HepG2 (cell line): Measurements from ENCODE around the gene DDX54. TPM values are rescaled to one million over a fixed set of nuclear protein-coding genes. Genes with fewer than 3 reads are reported as not detected.
"Not testable (repeated sequence)": the region's sequence is repeated elsewhere in the genome, so short reads cannot be mapped to it uniquely, and the experiment has no call there.

Experiments used
- ATAC-seq: fragments of 200-7000 bp; cut with Tn5 transposase; 3 replicates; pipeline ENCODE4 v1.9.1; 2020; ENCODE audit warnings: mild to moderate bottlenecking, moderate library complexity
- BruUV-seq: library from RNA; stranded (reverse); fragments of 400-500 nt; replicated peaks from 2 replicates; lab custom pipeline; 2021; lab: Mats Ljungman, UMichigan
- CTCF ChIA-PET: fragments of 300-600 bp; formaldehyde crosslinking; extraction: SDS; loops from one replicate; lab custom pipeline; 2021; ENCODE audit warnings: low total read pairs, inconsistent platforms, low intra/inter-chr PET ratio; lab: Yijun Ruan, JAX
- POLR2A ChIA-PET: fragments of 350-600 bp; sonication (Branson Sonifier 250); formaldehyde crosslinking; loops from one replicate; lab custom pipeline; 2020; ENCODE audit warnings: antibody characterized with exemption, inconsistent platforms; lab: Yijun Ruan, JAX
- DNase-seq: peaks from one replicate; pipeline ENCODE4 v3.0.0-alpha.2; 2015; ENCODE audit warnings: low spot score
- FAIRE-seq: peaks from 3 replicates; lab custom pipeline; 2011; peaks lifted over from hg19 to GRCh38; lab: Jason Lieb, UNC
- H2AFZ ChIP-seq: one replicate; pipeline ENCODE4 v1.6.1; 2011; ENCODE audit warnings: low read length, inconsistent platforms
- H3K27ac ChIP-seq: fragments of 300-600 bp; 3 replicates; pipeline ENCODE4 v1.8.0; 2011; ENCODE audit warnings: mixed run types, mild to moderate bottlenecking, mixed read lengths, low read length, inconsistent platforms; ENCODE audit not compliant: insufficient read depth; ENCODE audit errors: extremely low read length
- H3K27me3 ChIP-seq, 2 experiments: fragments of 200-600 bp in 1 of 2; 2 replicates in 1 of 2; 3 replicates in 1 of 2; pipeline versions ENCODE4 v1.6.0 to v1.8.0; 2011; ENCODE audit warnings: low read length in 2 of 2, mild to moderate bottlenecking in 2 of 2, moderate library complexity in 2 of 2, inconsistent platforms in 1 of 2; ENCODE audit not compliant: insufficient read depth in 2 of 2, control insufficient read depth in 1 of 2
- H3K36me3 ChIP-seq, 2 experiments: fragments of 200-600 bp in 1 of 2; replicated peaks in 1 of 2; 2 replicates in 1 of 2; 3 replicates in 1 of 2; pipeline versions ENCODE4 v1.5.1 to v1.8.0; 2011; ENCODE audit warnings: low read length in 2 of 2, inconsistent platforms in 1 of 2; ENCODE audit not compliant: insufficient read depth in 2 of 2, control insufficient read depth in 1 of 2
- H3K4me1 ChIP-seq: 2 replicates; pipeline ENCODE4 v1.5.1; 2012; ENCODE audit warnings: low read length, inconsistent platforms; ENCODE audit not compliant: insufficient read depth
- H3K4me2 ChIP-seq: 2 replicates; pipeline ENCODE4 v1.6.0; 2011; ENCODE audit warnings: low read depth, low read length, inconsistent platforms
- H3K4me3 ChIP-seq, 3 experiments: fragments of 200-600 bp in 1 of 3; sonication (generic), shearing (Covaris generic) in 1 of 3; replicated peaks in 1 of 3; 2 replicates each; pipeline ENCODE4 v1.5.1; 2011 to 2016; ENCODE audit warnings: low read length in 3 of 3, inconsistent platforms in 2 of 3, low read depth in 2 of 3, mild to moderate bottlenecking in 2 of 3, control low read depth in 1 of 3, mixed read lengths in 1 of 3; ENCODE audit not compliant: insufficient read depth in 1 of 3
- H3K79me2 ChIP-seq: one replicate; pipeline ENCODE4 v1.6.1; 2011; ENCODE audit warnings: low read length, inconsistent platforms; ENCODE audit not compliant: insufficient read depth
- H3K9ac ChIP-seq: 2 replicates; pipeline ENCODE4 v1.6.0; 2011; ENCODE audit warnings: mild to moderate bottlenecking, low read depth, low read length, inconsistent platforms; ENCODE audit not compliant: insufficient read depth
- H3K9me3 ChIP-seq: 2 replicates; pipeline ENCODE4 v1.5.1; 2012; ENCODE audit warnings: mild to moderate bottlenecking, low read length
- H4K20me1 ChIP-seq: 2 replicates; pipeline ENCODE4 v1.6.0; 2011; ENCODE audit warnings: inconsistent platforms, mild to moderate bottlenecking, low read length, moderate library complexity; ENCODE audit not compliant: insufficient read depth
- AHDC1 ChIP-seq: sonication (generic); formaldehyde crosslinking; IDR thresholded peaks from 2 replicates; pipeline ENCODE4 v1.5.1; 2020; ENCODE audit warnings: mild to moderate bottlenecking, missing genetic modification reagents, borderline replicate concordance
- ZNF121 ChIP-seq: sonication (generic); formaldehyde crosslinking; IDR thresholded peaks from 2 replicates; pipeline ENCODE4 v1.5.0; 2020; ENCODE audit warnings: mild to moderate bottlenecking, missing genetic modification reagents
- ZNF770 ChIP-seq: sonication (generic); formaldehyde crosslinking; IDR thresholded peaks from 2 replicates; pipeline ENCODE4 v1.5.0; 2020; ENCODE audit warnings: mild to moderate bottlenecking, missing genetic modification reagents
- WGBS: methylation state at CpG from one replicate; pipeline ENCODE4 v1.1.6; 2017; ENCODE audit warnings: low lambda C conversion rate; 5-methylcytosine and 5-hydroxymethylcytosine counted together
- in situ Hi-C: cut with HindIII; loops from 2 replicates; pipeline ENCODE4 v1.10.0; 2017; ENCODE audit warnings: low pct_unique_long_range_greater_than_20kb; ENCODE audit not compliant: extremely low pct_ligation_motif_present
- intact Hi-C: fragments of 100-400 bp; cut with micrococcal nuclease; formaldehyde crosslinking; loops from one replicate; pipeline ENCODE4 v1.10.0; 2022; ENCODE audit not compliant: unreplicated experiment
- polyA plus RNA-seq, 8 experiments: library from polyadenylated mRNA; depleted of rRNA in 3 of 8; stranded (reverse) in 7 of 8; unstranded in 1 of 8; fragments of >200 nt; fragmentation: Illumina TruSeq in 4 of 8; extraction: Trizol in 4 of 8; gene quantifications; 2 replicates each; pipeline versions ENCODE4 v1.2.1 to v1.2.3, GENCODE V29; 2011 to 2016; ENCODE audit warnings: low read depth in 4 of 8, missing spikeins in 1 of 8, mixed read lengths in 1 of 8; ENCODE audit not compliant: insufficient read depth in 1 of 8
- total RNA-seq, 5 experiments: library from RNA; depleted of rRNA; stranded (reverse); fragments of >200 nt; fragmentation: Illumina TruSeq; extraction: Trizol; gene quantifications; 2 replicates each; pipeline ENCODE4 v1.2.3, GENCODE V29; 2016; ENCODE audit warnings: low read depth in 1 of 5

Gene DDX54
- total and polyA plus RNA-seq, 2 of the 13 experiments (the other 11 are each of a cell fraction or from before 2014, with no cell fraction given) = 59.7 to 61.1 TPM

GRCh38 chr12:113141716-113142115 is 43.6 kb downstream of the DDX54 start:
- H3K9me3 ChIP-seq, H4K20me1 ChIP-seq, POLR2A ChIA-PET, H3K4me3 ChIP-seq, H3K27ac ChIP-seq, H3K79me2 ChIP-seq, ATAC-seq, H3K4me2 ChIP-seq, H2AFZ ChIP-seq, in situ Hi-C loops, H3K9ac ChIP-seq, DNase-seq, intact Hi-C loops, BruUV-seq, FAIRE-seq, CTCF ChIA-PET, H3K36me3 ChIP-seq: not testable (repeated sequence)
- Histone ChIP-seq H3K4me1 (peaks cover 11% of the 10 kb centered on the region), H3K27me3 (peaks cover 2 to 14% of the 10 kb centered on the region in 2 experiments; a peak in 4 of 5 replicates)
- peak; percentile 85 for TF ChIP-seq ZNF121 (CRISPR knock-in tag)
- 23% methylated on average over 3 of the region's 3 CpGs for WGBS

GRCh38 chr12:113140706-113141105 is 44.6 kb downstream of the DDX54 start:
- Histone ChIP-seq H3K9me3 (no peaks in the 10 kb centered on the region), H3K4me1 (peaks cover 11% of the 10 kb centered on the region), H3K4me3 (0 out of 6 replicates have a peak overlapping the region, but pooled peaks of 1 of the 3 experiments have one; percentile 10), H3K36me3 (no peaks in the 10 kb centered on the region), H4K20me1 (no peaks in the 10 kb centered on the region), H3K27me3 (peaks cover 2 to 14% of the 10 kb centered on the region in 2 experiments; a peak in 4 of 5 replicates), H2AFZ (no peak overlapping the region), H3K79me2 (no peaks in the 10 kb centered on the region), H3K27ac (no peak overlapping the region), H3K4me2 (peak overlapping the region; percentile 12; the same call in 1 of the 2 replicates), H3K9ac (no peak overlapping the region)
- intact Hi-C loops = no loop called here
- FAIRE-seq = no peak
- WGBS = 18% methylated on average over 7 of the region's 7 CpGs
- no peak for DNase-seq
- TF ChIP-seq AHDC1 (CRISPR knock-in tag) = no peak
- TF ChIP-seq ZNF770 = 0 out of 2 replicates have a peak, but pooled peaks have one; percentile 24
- BruUV-seq = no TSS peak
- in situ Hi-C loops = no loop called here
- CTCF ChIA-PET = no interaction called here
- ATAC-seq = 0 out of 3 replicates have a peak, but pooled peaks have one; percentile 19
- POLR2A ChIA-PET = interaction anchor here (0.6 kb wide), 1 partner anchor 12 kb away, joined by 3 read pairs; no protein-coding TSS in a partner anchor
